ENCODE results near the gene FBLN1.
A peak's percentile ranks its signal among the peaks of the same experiment; 100 is the strongest.

GRCh38 chr22:45554040-45554406, 51.3 kb downstream of the FBLN1 start:
- TF ChIP-seq ZNF607 (CRISPR knock-in tag; IDR thresholded peaks at IDR 0.05; ENCODE audit: borderline replicate concordance) (no peak), MAFK (conservative IDR thresholded peaks at IDR 0.05 in 1 of 2, IDR thresholded peaks at IDR 0.05 in 1 of 2; ENCODE audit: low read length in 2 of 2) (no peak), ZNF24 (IDR thresholded peaks at IDR 0.05) (no peak), ZBTB3 (CRISPR knock-in tag; IDR thresholded peaks at IDR 0.05; ENCODE audit: borderline replicate concordance, low read depth) (no peak), EZH2 (conservative IDR thresholded peaks at IDR 0.05; ENCODE audit: low read depth, low read length) (no peak), NCOA1 (CRISPR knock-in tag; IDR thresholded peaks at IDR 0.05) (no peak), CREB1 (IDR thresholded peaks at IDR 0.05) (no peak), CREB1 (CRISPR knock-in tag; IDR thresholded peaks at IDR 0.05) (no peak), ZBTB8A (CRISPR knock-in tag; IDR thresholded peaks at IDR 0.05; ENCODE audit: borderline replicate concordance, low read depth) (no peak), GTF3A (CRISPR knock-in tag; conservative IDR thresholded peaks at IDR 0.05) (no peak), ATM (IDR thresholded peaks at IDR 0.05; ENCODE audit: borderline replicate concordance) (no peak), ZNF776 (CRISPR knock-in tag; IDR thresholded peaks at IDR 0.05) (no peak), POLR2A (IDR thresholded peaks at IDR 0.05; ENCODE audit: insufficient read depth in 1 of 2, low read depth in 2 of 2, low read length in 2 of 2) (no peak)
- TF ChIP-seq, protein P1, sequence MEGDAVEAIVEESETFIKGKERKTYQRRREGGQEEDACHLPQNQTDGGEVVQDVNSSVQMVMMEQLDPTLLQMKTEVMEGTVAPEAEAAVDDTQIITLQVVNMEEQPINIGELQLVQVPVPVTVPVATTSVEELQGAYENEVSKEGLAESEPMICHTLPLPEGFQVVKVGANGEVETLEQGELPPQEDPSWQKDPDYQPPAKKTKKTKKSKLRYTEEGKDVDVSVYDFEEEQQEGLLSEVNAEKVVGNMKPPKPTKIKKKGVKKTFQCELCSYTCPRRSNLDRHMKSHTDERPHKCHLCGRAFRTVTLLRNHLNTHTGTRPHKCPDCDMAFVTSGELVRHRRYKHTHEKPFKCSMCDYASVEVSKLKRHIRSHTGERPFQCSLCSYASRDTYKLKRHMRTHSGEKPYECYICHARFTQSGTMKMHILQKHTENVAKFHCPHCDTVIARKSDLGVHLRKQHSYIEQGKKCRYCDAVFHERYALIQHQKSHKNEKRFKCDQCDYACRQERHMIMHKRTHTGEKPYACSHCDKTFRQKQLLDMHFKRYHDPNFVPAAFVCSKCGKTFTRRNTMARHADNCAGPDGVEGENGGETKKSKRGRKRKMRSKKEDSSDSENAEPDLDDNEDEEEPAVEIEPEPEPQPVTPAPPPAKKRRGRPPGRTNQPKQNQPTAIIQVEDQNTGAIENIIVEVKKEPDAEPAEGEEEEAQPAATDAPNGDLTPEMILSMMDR (CRISPR knock-in tag; IDR thresholded peaks at IDR 0.05) = 0 out of 2 replicates have a peak, but pooled peaks have one; percentile 11

Data from HepG2 (cell line).